Astrocyte (in vitro differentiated cells and primary cell): ENCODE data around the gene LMTK2. TPM values are rescaled to one million over a fixed set of nuclear protein-coding genes. Genes with fewer than 3 reads are reported as not detected.

Experiments
- DNase-seq: peaks from one replicate; pipeline ENCODE4 v3.0.0-alpha.2; 2010; ENCODE audit warnings: low read depth
- FAIRE-seq: peaks from 2 replicates; lab custom pipeline; 2011; peaks lifted over from hg19 to GRCh38; lab: Jason Lieb, UNC
- H2AFZ ChIP-seq: 2 replicates; pipeline ENCODE4 v1.6.0; 2012; ENCODE audit warnings: low read depth, low read length, inconsistent platforms
- H3K27ac ChIP-seq: 2 replicates; pipeline ENCODE4 v1.5.1; 2011; ENCODE audit warnings: low read depth, low read length, inconsistent platforms
- H3K27me3 ChIP-seq: 2 replicates; pipeline ENCODE4 v1.6.0; 2011; ENCODE audit warnings: low read length, inconsistent platforms; ENCODE audit not compliant: insufficient read depth
- H3K36me3 ChIP-seq: 2 replicates; pipeline ENCODE4 v1.5.1; 2011; ENCODE audit warnings: low read length, inconsistent platforms; ENCODE audit not compliant: insufficient read depth
- H3K4me1 ChIP-seq: 2 replicates; pipeline ENCODE4 v1.5.1; 2011; ENCODE audit warnings: low read length, inconsistent platforms; ENCODE audit not compliant: insufficient read depth
- H3K4me2 ChIP-seq: 2 replicates; pipeline ENCODE4 v1.6.0; 2012; ENCODE audit warnings: low read length, inconsistent platforms
- H3K4me3 ChIP-seq: 2 replicates; pipeline ENCODE4 v1.5.1; 2011; ENCODE audit warnings: low read depth, mild to moderate bottlenecking, low read length, inconsistent platforms; ENCODE audit not compliant: insufficient read depth
- H3K79me2 ChIP-seq: 2 replicates; pipeline ENCODE4 v1.6.0; 2012; ENCODE audit warnings: mild to moderate bottlenecking, low read length, inconsistent platforms; ENCODE audit not compliant: insufficient read depth
- H3K9ac ChIP-seq: 2 replicates; pipeline ENCODE4 v1.6.0; 2012; ENCODE audit warnings: mild to moderate bottlenecking, low read length, inconsistent platforms
- H3K9me3 ChIP-seq: 2 replicates; pipeline ENCODE4 v1.5.1; 2012; ENCODE audit warnings: low read depth, mild to moderate bottlenecking, low read length, inconsistent platforms; ENCODE audit not compliant: insufficient read depth
- H4K20me1 ChIP-seq: 2 replicates; pipeline ENCODE4 v1.6.0; 2012; ENCODE audit warnings: low read length, inconsistent platforms; ENCODE audit not compliant: insufficient read depth
- H3K27ac Mint-ChIP-seq: one replicate; pipeline ENCODE4 v1.8.0; 2021; ENCODE audit warnings: mild to moderate bottlenecking, mixed read lengths; ENCODE audit not compliant: unreplicated experiment
- H3K27me3 Mint-ChIP-seq: one replicate; pipeline ENCODE4 v1.8.0; 2021; ENCODE audit warnings: low read depth, mixed read lengths; ENCODE audit not compliant: unreplicated experiment
- H3K36me3 Mint-ChIP-seq: one replicate; pipeline ENCODE4 v1.8.0; 2021; ENCODE audit warnings: low read depth, mixed read lengths; ENCODE audit not compliant: unreplicated experiment
- H3K4me1 Mint-ChIP-seq: one replicate; pipeline ENCODE4 v1.8.0; 2021; ENCODE audit warnings: low read depth, mixed read lengths; ENCODE audit not compliant: unreplicated experiment
- H3K4me3 Mint-ChIP-seq: one replicate; pipeline ENCODE4 v1.8.0; 2021; ENCODE audit warnings: mild to moderate bottlenecking, moderate library complexity, mixed read lengths; ENCODE audit not compliant: unreplicated experiment
- H3K9me3 Mint-ChIP-seq: one replicate; pipeline ENCODE4 v1.8.0; 2021; ENCODE audit warnings: mild to moderate bottlenecking, mixed read lengths; ENCODE audit not compliant: unreplicated experiment
- EZH2 ChIP-seq: IDR thresholded peaks from 2 replicates; pipeline ENCODE4 v1.6.1; 2012; ENCODE audit warnings: mild to moderate bottlenecking, low read length, inconsistent platforms; ENCODE audit not compliant: insufficient read depth
- total RNA-seq: library from RNA; stranded (reverse); gene quantifications from 2 replicates; pipeline ENCODE4 v1.2.1, GENCODE V29; 2021
- TF ChIP-seq, protein P1 (sequence below): IDR thresholded peaks from 2 replicates; pipeline ENCODE4 v1.5.1; 2011; ENCODE audit warnings: low read depth, mild to moderate bottlenecking, inconsistent platforms, low read length, moderate library complexity; ENCODE audit not compliant: insufficient read depth

LMTK2 gene
- total RNA-seq, 1 donor from 2014 or later: 15.2 TPM

GRCh38 chr7:98110249-98111022 lies 3.8 kb downstream of the LMTK2 start:
- H3K4me3 Mint-ChIP-seq: no peak overlapping the region
- H3K4me3 ChIP-seq: no peak overlapping the region
- no peak overlapping the region for H2AFZ ChIP-seq
- peaks cover 71% of the 10 kb centered on the region for H3K79me2 ChIP-seq
- H3K4me2 ChIP-seq: no peak overlapping the region
- peaks cover 2% of the 10 kb centered on the region for H3K4me1 ChIP-seq
- no peak overlapping the region for H3K27ac Mint-ChIP-seq
- H3K27me3 Mint-ChIP-seq: no peaks in the 10 kb centered on the region
- no peaks in the 10 kb centered on the region for H3K27me3 ChIP-seq
- no peak overlapping the region for H3K9ac ChIP-seq
- H3K4me1 Mint-ChIP-seq: peaks cover 13% of the 10 kb centered on the region
- H4K20me1 ChIP-seq: peaks cover 53% of the 10 kb centered on the region
- no peak overlapping the region for H3K27ac ChIP-seq
- FAIRE-seq: no peak
- no peaks in the 10 kb centered on the region for H3K9me3 ChIP-seq
- no peak for TF ChIP-seq EZH2
- TF ChIP-seq, protein P1, sequence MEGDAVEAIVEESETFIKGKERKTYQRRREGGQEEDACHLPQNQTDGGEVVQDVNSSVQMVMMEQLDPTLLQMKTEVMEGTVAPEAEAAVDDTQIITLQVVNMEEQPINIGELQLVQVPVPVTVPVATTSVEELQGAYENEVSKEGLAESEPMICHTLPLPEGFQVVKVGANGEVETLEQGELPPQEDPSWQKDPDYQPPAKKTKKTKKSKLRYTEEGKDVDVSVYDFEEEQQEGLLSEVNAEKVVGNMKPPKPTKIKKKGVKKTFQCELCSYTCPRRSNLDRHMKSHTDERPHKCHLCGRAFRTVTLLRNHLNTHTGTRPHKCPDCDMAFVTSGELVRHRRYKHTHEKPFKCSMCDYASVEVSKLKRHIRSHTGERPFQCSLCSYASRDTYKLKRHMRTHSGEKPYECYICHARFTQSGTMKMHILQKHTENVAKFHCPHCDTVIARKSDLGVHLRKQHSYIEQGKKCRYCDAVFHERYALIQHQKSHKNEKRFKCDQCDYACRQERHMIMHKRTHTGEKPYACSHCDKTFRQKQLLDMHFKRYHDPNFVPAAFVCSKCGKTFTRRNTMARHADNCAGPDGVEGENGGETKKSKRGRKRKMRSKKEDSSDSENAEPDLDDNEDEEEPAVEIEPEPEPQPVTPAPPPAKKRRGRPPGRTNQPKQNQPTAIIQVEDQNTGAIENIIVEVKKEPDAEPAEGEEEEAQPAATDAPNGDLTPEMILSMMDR: no peak
- no peaks in the 10 kb centered on the region for H3K9me3 Mint-ChIP-seq
- no peak for DNase-seq
- no peaks in the 10 kb centered on the region for H3K36me3 ChIP-seq
- H3K36me3 Mint-ChIP-seq: peaks cover 2% of the 10 kb centered on the region

DNA sequence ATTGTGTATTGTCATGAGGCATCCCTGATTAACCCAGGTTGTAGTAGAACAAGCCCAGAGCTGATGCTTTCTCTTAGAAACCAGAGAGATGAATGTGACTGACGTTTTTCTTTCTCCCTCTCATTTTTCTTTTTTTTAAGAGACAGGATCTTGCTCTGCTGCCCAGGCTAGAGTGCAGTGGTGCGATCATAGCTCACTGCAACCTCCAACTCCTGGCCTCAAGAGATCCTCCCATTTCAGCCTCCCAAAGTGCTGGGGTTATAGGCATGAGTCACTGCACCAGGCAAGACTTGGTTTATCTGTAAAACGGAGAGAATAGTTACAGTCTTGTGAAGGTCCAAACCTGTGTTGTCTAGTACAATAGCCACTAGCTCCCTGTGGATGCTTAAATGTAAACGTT lies 5.4 kb downstream of the LMTK2 start:
- Histone ChIP-seq H3K4me3 (no peak overlapping the region), H3K9ac (no peak overlapping the region), H4K20me1 (peaks cover 64% of the 10 kb centered on the region), H2AFZ (no peak overlapping the region), H3K9me3 (no peaks in the 10 kb centered on the region), H3K4me1 (peaks cover 2% of the 10 kb centered on the region), H3K27me3 (no peaks in the 10 kb centered on the region), H3K79me2 (peaks cover 72% of the 10 kb centered on the region), H3K4me2 (no peak overlapping the region), H3K36me3 (no peaks in the 10 kb centered on the region), H3K27ac (no peak overlapping the region)
- DNase-seq (no peak), FAIRE-seq (no peak)
- TF ChIP-seq, protein P1: no peak
- TF ChIP-seq EZH2: no peak
- no peak overlapping the region for H3K27ac Mint-ChIP-seq
- H3K4me1 Mint-ChIP-seq: peaks cover 18% of the 10 kb centered on the region
- H3K4me3 Mint-ChIP-seq: no peak overlapping the region
- no peaks in the 10 kb centered on the region for H3K9me3 Mint-ChIP-seq
- no peaks in the 10 kb centered on the region for H3K27me3 Mint-ChIP-seq
- peaks cover 2% of the 10 kb centered on the region for H3K36me3 Mint-ChIP-seq
